ENCODE data around the gene MYO16.

- no peak for TF ChIP-seq CTCF (conservative IDR thresholded peaks at IDR 0.05)
- TF ChIP-seq ZFX (IDR thresholded peaks at IDR 0.05): no peak
These were observed 300.3 kb downstream of the MYO16 start for GRCh38 chr13:108929532-108930206.

All from C4-2B (cell line).